Right lobe of liver (tissue), 6 donors: ENCODE results near the gene ADGRB3. TPM values are rescaled to one million over a fixed set of nuclear protein-coding genes. Genes with fewer than 3 reads are reported as not detected.

Experiments
- ATAC-seq, 4 donors: fragments of 200-7000 bp; cut with Tn5 transposase; one replicate each; pipeline ENCODE4 v1.9.1; 2020; ENCODE audit warnings: mild to moderate bottlenecking in 4 of 4, moderate library complexity in 4 of 4
- DNase-seq, 3 donors: peaks; one replicate each; pipeline ENCODE4 v3.0.0-alpha.2; 2020
- H3K27ac ChIP-seq, 3 donors: fragments of 200-600 bp; one replicate each; pipeline ENCODE4 v1.8.0; 2022
- H3K27me3 ChIP-seq, 2 donors: fragments of 200-600 bp; one replicate each; pipeline ENCODE4 v1.8.0; 2022
- H3K36me3 ChIP-seq, 4 donors: fragments of 200-600 bp; sonication (generic) in 1 of 4; one replicate each; pipeline versions ENCODE4 v1.5.1 to v1.8.0; 2017 to 2022; ENCODE audit warnings: control low read depth in 1 of 4
- H3K4me1 ChIP-seq, 4 donors: fragments of 200-600 bp; sonication (generic) in 1 of 4; one replicate each; pipeline versions ENCODE4 v1.5.1 to v1.8.0; 2017 to 2022; ENCODE audit warnings: control low read depth in 1 of 4
- H3K4me3 ChIP-seq, 3 donors: fragments of 200-600 bp; one replicate each; pipeline ENCODE4 v1.8.0; 2022
- H3K9me3 ChIP-seq, 4 donors: fragments of 200-600 bp; sonication (generic) in 1 of 4; one replicate each; pipeline versions ENCODE4 v1.5.1 to v1.8.0; 2017 to 2022; ENCODE audit warnings: control low read depth in 1 of 4
- POLR2A ChIP-seq: fragments of 450-650 bp; IDR thresholded peaks from one replicate; pipeline ENCODE4 v1.6.1; 2017; ENCODE audit warnings: antibody characterized with exemption, mild to moderate bottlenecking
- WGBS: methylation state at CpG from one replicate; pipeline ENCODE4 v1.1.6; 2018; ENCODE audit warnings: low coverage, low lambda C conversion rate; ENCODE audit not compliant: insufficient coverage; ENCODE audit errors: missing lambda C conversion rate; 5-methylcytosine and 5-hydroxymethylcytosine counted together
- intact Hi-C, 2 donors: fragments of 100-400 bp; cut with DNase I; formaldehyde crosslinking; loops; one replicate each; pipeline versions ENCODE4 v1.11.2 to v1.14.1; 2022
- total RNA-seq, 6 experiments: library from RNA; depleted of rRNA in 2 of 6; stranded (reverse); fragments of >200 nt in 2 of 6; fragmentation: NEBNext Ultra II Directional in 3 of 6; extraction: Animal tissue kit (Norgen Biotek cat#: 25700) in 3 of 6; gene quantifications; one replicate each; pipeline versions ENCODE4 v1.1.0 to v1.2.4, GENCODE V29; 2016 to 2023
- TF ChIP-seq, protein P1 (sequence below), 4 donors: fragments of 200-600 bp in 3 of 4; fragments of 450-650 bp in 1 of 4; IDR thresholded peaks; one replicate each; pipeline versions ENCODE4 v1.5.1 to v1.8.0; 2016 to 2022; ENCODE audit warnings: antibody characterized with exemption in 4 of 4, mild to moderate bottlenecking in 2 of 4
- donor health status: DM: no; HTN: yes; CAD: no.
- donor health status: DM: no; HTN: no; CAD: no.
- donor health status: DM: no; HTN: no; CAD: no.
- donor health status: DM: no; HTN: yes; CAD: no.
- donor health status: DM: no; HTN: yes; CAD: no.

Gene ADGRB3
- total RNA-seq, 6 experiments from 2014 or later = 0.18 to 0.42 (median 0.24) TPM

- H3K4me1 ChIP-seq = peaks cover 0 to 4% (median 0%) of the 10 kb centered on the region in 4 donors
- no peak for TF ChIP-seq POLR2A
- TF ChIP-seq, protein P1, sequence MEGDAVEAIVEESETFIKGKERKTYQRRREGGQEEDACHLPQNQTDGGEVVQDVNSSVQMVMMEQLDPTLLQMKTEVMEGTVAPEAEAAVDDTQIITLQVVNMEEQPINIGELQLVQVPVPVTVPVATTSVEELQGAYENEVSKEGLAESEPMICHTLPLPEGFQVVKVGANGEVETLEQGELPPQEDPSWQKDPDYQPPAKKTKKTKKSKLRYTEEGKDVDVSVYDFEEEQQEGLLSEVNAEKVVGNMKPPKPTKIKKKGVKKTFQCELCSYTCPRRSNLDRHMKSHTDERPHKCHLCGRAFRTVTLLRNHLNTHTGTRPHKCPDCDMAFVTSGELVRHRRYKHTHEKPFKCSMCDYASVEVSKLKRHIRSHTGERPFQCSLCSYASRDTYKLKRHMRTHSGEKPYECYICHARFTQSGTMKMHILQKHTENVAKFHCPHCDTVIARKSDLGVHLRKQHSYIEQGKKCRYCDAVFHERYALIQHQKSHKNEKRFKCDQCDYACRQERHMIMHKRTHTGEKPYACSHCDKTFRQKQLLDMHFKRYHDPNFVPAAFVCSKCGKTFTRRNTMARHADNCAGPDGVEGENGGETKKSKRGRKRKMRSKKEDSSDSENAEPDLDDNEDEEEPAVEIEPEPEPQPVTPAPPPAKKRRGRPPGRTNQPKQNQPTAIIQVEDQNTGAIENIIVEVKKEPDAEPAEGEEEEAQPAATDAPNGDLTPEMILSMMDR (IDR thresholded peaks at IDR 0.05) = no peak
- intact Hi-C loops = loop anchor here in 1 of 2 donors (5.0 kb wide), 1 partner anchor 140 kb away; no protein-coding TSS in a partner anchor
- no peak overlapping the region for H3K27ac ChIP-seq
- WGBS = 20% methylated on average over 2 of the region's 2 CpGs
- ATAC-seq = no peak
- H3K36me3 ChIP-seq = no peaks in the 10 kb centered on the region
- no peak overlapping the region for H3K4me3 ChIP-seq
- no peaks in the 10 kb centered on the region for H3K9me3 ChIP-seq
- H3K27me3 ChIP-seq = peaks cover 0 to 17% of the 10 kb centered on the region in 2 donors
- no peak for DNase-seq
Observed at GRCh38 chr6:68637071-68637470, 2.0 kb downstream of the ADGRB3 start.

GRCh38 chr6:68637782-68638181 is 2.7 kb downstream of the ADGRB3 start:
- 0% methylated on average over 1 of the region's 1 CpG for WGBS
- Histone ChIP-seq H3K27me3 (peaks cover 0 to 17% of the 10 kb centered on the region in 2 donors), H3K4me1 (peaks cover 0 to 4% (median 0%) of the 10 kb centered on the region in 4 donors), H3K36me3 (no peaks in the 10 kb centered on the region), H3K27ac (no peak overlapping the region), H3K9me3 (no peaks in the 10 kb centered on the region), H3K4me3 (no peak overlapping the region)
- intact Hi-C loops = loop anchor here in 1 of 2 donors (5.0 kb wide), 1 partner anchor 140 kb away; no protein-coding TSS in a partner anchor
- ATAC-seq (no peak), DNase-seq (no peak)
- no peak for TF ChIP-seq POLR2A
- TF ChIP-seq, protein P1 (IDR thresholded peaks at IDR 0.05) = no peak

DNA sequence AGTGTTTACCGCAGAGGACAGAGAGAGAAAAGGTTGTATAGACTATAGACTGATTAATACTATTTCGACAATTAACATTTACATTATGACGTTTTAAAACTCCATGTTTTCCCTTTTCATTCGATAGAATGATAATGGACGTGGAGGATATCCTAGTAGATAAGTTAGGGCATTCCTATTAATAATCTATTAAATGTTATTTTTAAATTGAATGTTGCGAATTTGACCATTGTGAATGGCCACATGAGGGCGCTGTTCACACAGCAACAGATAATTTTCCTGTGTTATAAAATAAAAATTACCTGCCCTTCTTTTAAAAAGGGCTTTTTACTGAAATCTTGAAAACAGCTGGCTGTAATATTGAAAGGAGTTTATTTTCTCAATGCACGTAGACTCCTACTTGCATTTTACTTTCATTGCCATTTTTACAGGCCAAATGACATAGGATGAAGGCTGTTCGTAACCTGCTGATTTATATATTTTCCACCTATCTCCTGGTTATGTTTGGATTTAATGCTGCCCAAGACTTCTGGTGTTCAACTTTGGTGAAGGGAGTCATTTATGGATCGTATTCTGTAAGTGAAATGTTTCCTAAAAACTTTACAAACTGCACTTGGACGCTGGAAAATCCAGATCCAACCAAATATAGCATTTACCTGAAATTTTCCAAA is 3.3 kb downstream of the ADGRB3 start:
- TF ChIP-seq, protein P1 (IDR thresholded peaks at IDR 0.05) = peak; percentile 51 to 90 (median 83)
- TF ChIP-seq POLR2A = no peak
- ATAC-seq (no peak), DNase-seq (no peak)
- intact Hi-C loops = loop anchor here in 1 of 2 donors (5.0 kb wide), 1 partner anchor 139 kb away; no protein-coding TSS in a partner anchor
- H3K36me3 ChIP-seq = no peaks in the 10 kb centered on the region
- 22% methylated on average over 11 of the region's 11 CpGs for WGBS
- H3K4me1 ChIP-seq = peaks cover 0 to 4% (median 0%) of the 10 kb centered on the region in 4 donors
- H3K4me3 ChIP-seq = no peak overlapping the region
- H3K9me3 ChIP-seq = no peaks in the 10 kb centered on the region
- H3K27ac ChIP-seq = no peak overlapping the region
- H3K27me3 ChIP-seq = peaks cover 0 to 17% of the 10 kb centered on the region in 2 donors

DNA sequence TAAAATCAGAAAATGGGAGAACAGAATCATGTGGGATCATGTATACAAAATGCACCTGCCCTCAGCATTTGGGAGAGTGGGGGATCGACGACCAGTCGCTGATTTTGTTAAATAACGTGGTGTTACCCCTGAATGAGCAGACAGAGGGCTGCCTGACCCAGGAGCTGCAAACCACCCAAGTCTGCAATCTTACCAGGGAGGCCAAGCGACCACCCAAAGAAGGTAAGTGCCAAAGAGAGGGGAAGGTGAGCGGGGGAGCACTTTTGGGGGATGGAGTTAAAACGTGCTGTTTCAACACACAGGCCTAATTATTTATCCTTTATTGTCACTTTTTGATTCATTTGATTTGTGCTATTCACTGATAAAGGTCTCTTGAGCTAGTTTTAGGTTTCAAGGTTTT is 4.1 kb downstream of the ADGRB3 start:
- TF ChIP-seq, protein P1 (IDR thresholded peaks at IDR 0.05) = no peak
- no peak for TF ChIP-seq POLR2A
- no peaks in the 10 kb centered on the region for H3K36me3 ChIP-seq
- no peak for DNase-seq
- no peak for ATAC-seq
- H3K9me3 ChIP-seq = no peaks in the 10 kb centered on the region
- H3K4me1 ChIP-seq = peaks cover 0 to 4% (median 0%) of the 10 kb centered on the region in 4 donors
- no peak overlapping the region for H3K27ac ChIP-seq
- H3K27me3 ChIP-seq = peaks cover 0 to 17% of the 10 kb centered on the region in 2 donors
- 45% methylated on average over 4 of the region's 7 CpGs for WGBS
- intact Hi-C loops = loop anchor here in 1 of 2 donors (5.0 kb wide), 1 partner anchor 138 kb away; no protein-coding TSS in a partner anchor
- no peak overlapping the region for H3K4me3 ChIP-seq
